ENCODE measurements around the gene PAX2. TPM values are rescaled to one million over a fixed set of nuclear protein-coding genes. Genes with fewer than 3 reads are reported as not detected.

The PAX2 gene
- total and polyA plus RNA-seq, 2 of the 13 experiments (the other 11 are each of a cell fraction or from before 2014, with no cell fraction given) = not detected

DNA sequence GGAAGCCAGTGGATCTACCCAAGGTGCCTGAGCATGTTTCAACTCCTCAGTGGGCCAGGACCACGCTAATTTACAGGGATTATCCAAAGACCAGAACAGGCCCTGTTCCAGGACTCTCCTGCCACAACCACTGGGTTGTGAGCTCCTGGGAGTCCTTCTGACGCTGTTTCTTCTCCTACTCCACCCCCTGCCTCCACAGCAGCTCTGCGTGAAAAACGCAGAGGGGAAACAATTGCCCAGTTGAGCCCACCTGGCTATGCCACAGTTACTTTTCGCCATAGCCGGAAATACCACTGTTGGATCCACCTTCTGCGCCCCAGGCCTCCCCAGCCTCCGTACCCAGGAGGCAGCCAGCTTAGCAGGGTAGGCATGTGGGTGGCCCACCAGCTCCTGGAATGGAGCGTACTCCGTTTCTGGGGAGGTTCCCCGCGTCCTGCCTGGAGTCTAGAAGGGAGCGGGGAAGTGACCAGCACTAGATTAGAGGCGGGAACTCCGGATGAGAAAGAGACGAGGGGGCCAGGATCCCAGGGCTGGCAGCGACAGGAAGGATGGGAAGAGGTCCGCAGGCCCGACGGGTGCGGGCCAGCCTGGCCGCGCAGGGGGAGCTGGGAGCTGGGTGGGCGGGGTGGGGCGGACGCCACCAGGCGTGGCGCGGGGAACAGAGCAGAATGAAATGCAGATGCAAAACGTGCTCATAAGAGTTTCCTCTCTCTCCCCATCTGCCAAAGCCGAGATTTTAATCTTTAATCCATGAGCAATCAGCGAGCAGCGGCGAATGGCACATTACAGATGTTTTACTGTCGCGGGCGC lies 32.1 kb upstream of the PAX2 start (continued):
- TF ChIP-seq, protein P1, sequence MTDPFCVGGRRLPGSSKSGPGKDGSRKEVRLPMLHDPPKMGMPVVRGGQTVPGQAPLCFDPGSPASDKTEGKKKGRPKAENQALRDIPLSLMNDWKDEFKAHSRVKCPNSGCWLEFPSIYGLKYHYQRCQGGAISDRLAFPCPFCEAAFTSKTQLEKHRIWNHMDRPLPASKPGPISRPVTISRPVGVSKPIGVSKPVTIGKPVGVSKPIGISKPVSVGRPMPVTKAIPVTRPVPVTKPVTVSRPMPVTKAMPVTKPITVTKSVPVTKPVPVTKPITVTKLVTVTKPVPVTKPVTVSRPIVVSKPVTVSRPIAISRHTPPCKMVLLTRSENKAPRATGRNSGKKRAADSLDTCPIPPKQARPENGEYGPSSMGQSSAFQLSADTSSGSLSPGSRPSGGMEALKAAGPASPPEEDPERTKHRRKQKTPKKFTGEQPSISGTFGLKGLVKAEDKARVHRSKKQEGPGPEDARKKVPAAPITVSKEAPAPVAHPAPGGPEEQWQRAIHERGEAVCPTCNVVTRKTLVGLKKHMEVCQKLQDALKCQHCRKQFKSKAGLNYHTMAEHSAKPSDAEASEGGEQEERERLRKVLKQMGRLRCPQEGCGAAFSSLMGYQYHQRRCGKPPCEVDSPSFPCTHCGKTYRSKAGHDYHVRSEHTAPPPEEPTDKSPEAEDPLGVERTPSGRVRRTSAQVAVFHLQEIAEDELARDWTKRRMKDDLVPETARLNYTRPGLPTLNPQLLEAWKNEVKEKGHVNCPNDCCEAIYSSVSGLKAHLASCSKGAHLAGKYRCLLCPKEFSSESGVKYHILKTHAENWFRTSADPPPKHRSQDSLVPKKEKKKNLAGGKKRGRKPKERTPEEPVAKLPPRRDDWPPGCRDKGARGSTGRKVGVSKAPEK (CRISPR knock-in tag; IDR thresholded peaks at IDR 0.05; ENCODE audit: borderline replicate concordance) = no peak
- TF ChIP-seq ZNF644 (CRISPR knock-in tag; IDR thresholded peaks at IDR 0.05; ENCODE audit: low read depth) = no peak

DNA sequence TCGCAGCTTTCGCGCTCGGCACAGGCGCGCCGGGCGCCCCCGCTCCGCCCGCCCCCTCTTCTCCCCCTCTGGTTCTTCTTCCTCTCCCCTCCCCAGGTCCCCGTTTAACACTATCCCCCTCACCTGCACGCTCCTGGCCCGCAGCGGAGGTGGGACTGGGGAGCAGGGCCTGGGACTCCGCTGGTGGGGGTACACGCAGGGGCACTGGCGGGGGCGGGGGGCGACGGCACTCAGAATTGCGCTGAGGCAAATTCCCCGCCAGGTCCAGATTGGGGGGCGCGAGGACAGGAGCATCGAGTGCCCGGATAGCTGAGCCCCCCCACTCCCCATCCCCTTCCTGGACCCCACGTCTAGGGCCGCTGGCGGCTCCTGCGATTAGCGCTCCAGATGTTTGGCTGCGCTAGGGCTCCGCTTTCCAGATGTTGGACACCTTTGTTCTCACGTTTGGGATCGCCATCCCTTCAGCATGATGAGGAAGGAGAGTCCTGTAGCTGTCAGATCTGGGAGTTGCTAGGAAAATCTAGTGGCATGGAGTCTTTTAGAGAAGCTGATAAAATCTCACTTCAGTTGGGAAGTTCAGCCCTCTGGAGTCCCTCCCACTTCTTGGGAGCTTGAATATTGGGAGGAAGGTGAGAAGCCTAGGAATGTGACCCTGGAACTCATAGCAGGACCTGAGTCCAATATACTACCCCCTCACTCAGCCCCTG lies 31.4 kb upstream of the PAX2 start:
- 48% methylated on average over 21 of the region's 36 CpGs for WGBS (ENCODE audit: low lambda C conversion rate)
- intact Hi-C loops (cut with micrococcal nuclease; ENCODE audit: unreplicated experiment) = no loop called here
- H4K20me1 ChIP-seq (ENCODE audit: insufficient read depth, low read length) = no peaks in the 10 kb centered on the region; the same call in 1 of the 2 replicates
- ATAC-seq = no peak
- no peaks in the 10 kb centered on the region for H3K36me3 ChIP-seq (replicated peaks in 1 of 2; ENCODE audit: control insufficient read depth in 1 of 2, insufficient read depth in 2 of 2, low read length in 2 of 2)
- ChIA-PET CTCF (ENCODE audit: low intra/inter-chr PET ratio, low total read pairs) (no interaction called here), POLR2A (no interaction called here)
- H3K9ac ChIP-seq (ENCODE audit: insufficient read depth, low read depth, low read length) = no peak overlapping the region
- no peak for DNase-seq (ENCODE audit: low spot score)
- FAIRE-seq = no peak
- in situ Hi-C loops (cut with HindIII; ENCODE audit: extremely low pct_ligation_motif_present, low pct_unique_long_range_greater_than_20kb) = no loop called here
- no TSS peak for BruUV-seq (replicated peaks)
- no peak overlapping the region for H2AFZ ChIP-seq (ENCODE audit: low read length)
- H3K27me3 ChIP-seq (ENCODE audit: control insufficient read depth in 1 of 2, insufficient read depth in 2 of 2, low read length in 2 of 2) = peaks cover 16 to 74% of the 10 kb centered on the region in 2 experiments
- H3K4me2 ChIP-seq (ENCODE audit: low read depth, low read length) = no peak overlapping the region
- no peak overlapping the region for H3K27ac ChIP-seq (ENCODE audit: extremely low read length, insufficient read depth, low read length)
- H3K4me3 ChIP-seq (replicated peaks in 1 of 3; ENCODE audit: insufficient read depth in 1 of 3, low read depth in 2 of 3, low read length in 3 of 3) = no peak overlapping the region
- no peaks in the 10 kb centered on the region for H3K9me3 ChIP-seq (ENCODE audit: low read length)
- no peaks in the 10 kb centered on the region for H3K79me2 ChIP-seq (ENCODE audit: insufficient read depth, low read length)
- no peaks in the 10 kb centered on the region for H3K4me1 ChIP-seq (ENCODE audit: insufficient read depth, low read length)
- no peak for TF ChIP-seq NFIB (CRISPR knock-in tag; IDR thresholded peaks at IDR 0.05; ENCODE audit: borderline replicate concordance)
- no peak for TF ChIP-seq ZNF790 (CRISPR knock-in tag; IDR thresholded peaks at IDR 0.05; ENCODE audit: borderline replicate concordance)
- no peak for TF ChIP-seq ZFP36L2 (CRISPR knock-in tag; IDR thresholded peaks at IDR 0.05)
- TF ChIP-seq ZIK1 (CRISPR knock-in tag; IDR thresholded peaks at IDR 0.05; ENCODE audit: borderline replicate concordance, low read depth) = no peak
- TF ChIP-seq, protein P2, sequence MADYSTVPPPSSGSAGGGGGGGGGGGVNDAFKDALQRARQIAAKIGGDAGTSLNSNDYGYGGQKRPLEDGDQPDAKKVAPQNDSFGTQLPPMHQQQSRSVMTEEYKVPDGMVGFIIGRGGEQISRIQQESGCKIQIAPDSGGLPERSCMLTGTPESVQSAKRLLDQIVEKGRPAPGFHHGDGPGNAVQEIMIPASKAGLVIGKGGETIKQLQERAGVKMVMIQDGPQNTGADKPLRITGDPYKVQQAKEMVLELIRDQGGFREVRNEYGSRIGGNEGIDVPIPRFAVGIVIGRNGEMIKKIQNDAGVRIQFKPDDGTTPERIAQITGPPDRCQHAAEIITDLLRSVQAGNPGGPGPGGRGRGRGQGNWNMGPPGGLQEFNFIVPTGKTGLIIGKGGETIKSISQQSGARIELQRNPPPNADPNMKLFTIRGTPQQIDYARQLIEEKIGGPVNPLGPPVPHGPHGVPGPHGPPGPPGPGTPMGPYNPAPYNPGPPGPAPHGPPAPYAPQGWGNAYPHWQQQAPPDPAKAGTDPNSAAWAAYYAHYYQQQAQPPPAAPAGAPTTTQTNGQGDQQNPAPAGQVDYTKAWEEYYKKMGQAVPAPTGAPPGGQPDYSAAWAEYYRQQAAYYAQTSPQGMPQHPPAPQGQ (CRISPR knock-in tag; IDR thresholded peaks at IDR 0.05; ENCODE audit: borderline replicate concordance) = no peak
- TF ChIP-seq, protein P3, sequence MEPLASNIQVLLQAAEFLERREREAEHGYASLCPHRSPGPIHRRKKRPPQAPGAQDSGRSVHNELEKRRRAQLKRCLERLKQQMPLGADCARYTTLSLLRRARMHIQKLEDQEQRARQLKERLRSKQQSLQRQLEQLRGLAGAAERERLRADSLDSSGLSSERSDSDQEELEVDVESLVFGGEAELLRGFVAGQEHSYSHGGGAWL (CRISPR knock-in tag; IDR thresholded peaks at IDR 0.05) = no peak
- no peak for TF ChIP-seq SETDB1 (CRISPR knock-in tag; IDR thresholded peaks at IDR 0.05; ENCODE audit: borderline replicate concordance)
- TF ChIP-seq, protein P4, sequence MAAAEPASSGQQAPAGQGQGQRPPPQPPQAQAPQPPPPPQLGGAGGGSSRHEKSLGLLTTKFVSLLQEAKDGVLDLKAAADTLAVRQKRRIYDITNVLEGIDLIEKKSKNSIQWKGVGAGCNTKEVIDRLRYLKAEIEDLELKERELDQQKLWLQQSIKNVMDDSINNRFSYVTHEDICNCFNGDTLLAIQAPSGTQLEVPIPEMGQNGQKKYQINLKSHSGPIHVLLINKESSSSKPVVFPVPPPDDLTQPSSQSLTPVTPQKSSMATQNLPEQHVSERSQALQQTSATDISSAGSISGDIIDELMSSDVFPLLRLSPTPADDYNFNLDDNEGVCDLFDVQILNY (CRISPR knock-in tag; conservative IDR thresholded peaks at IDR 0.05) = no peak
- no peak for TF ChIP-seq NFKB2 (CRISPR knock-in tag; IDR thresholded peaks at IDR 0.05; ENCODE audit: borderline replicate concordance)
- no peak for TF ChIP-seq SAP130 (CRISPR knock-in tag; IDR thresholded peaks at IDR 0.05; ENCODE audit: low read depth)
- no peak for TF ChIP-seq RFXANK (CRISPR knock-in tag; IDR thresholded peaks at IDR 0.05)
- no peak for TF ChIP-seq ZBTB42 (CRISPR knock-in tag; IDR thresholded peaks at IDR 0.05)
- no peak for TF ChIP-seq ZNF17 (CRISPR knock-in tag; IDR thresholded peaks at IDR 0.05)
- no peak for TF ChIP-seq IKZF1 (IDR thresholded peaks at IDR 0.05)
- TF ChIP-seq SP140L (CRISPR knock-in tag; IDR thresholded peaks at IDR 0.05; ENCODE audit: borderline replicate concordance) = no peak

Data from HepG2 (cell line).